ENCODE results near the gene SMTNL2. TPM values are rescaled to one million over a fixed set of nuclear protein-coding genes. Genes with fewer than 3 reads are reported as not detected.

SMTNL2 gene
- polyA plus RNA-seq, 1 of the 3 experiments (the other 2 are of a cell fraction), result not detected

GRCh38 chr17:4574448-4575045 is 9.8 kb upstream of the SMTNL2 start:
- Histone ChIP-seq H3K79me2 (ENCODE audit: insufficient read depth) (no peaks in the 10 kb centered on the region), H3K4me3 (ENCODE audit: low read depth in 2 of 2, low read length in 1 of 2) (no peak overlapping the region), H2AFZ (ENCODE audit: low read depth) (no peak overlapping the region), H3K9ac (no peak overlapping the region), H3K27me3 (ENCODE audit: insufficient read depth) (peaks cover 24% of the 10 kb centered on the region; the same call in 1 of the 2 replicates), H3K9me3 (no peaks in the 10 kb centered on the region), H3F3A (replicated peaks; ENCODE audit: insufficient read depth) (no peaks in the 10 kb centered on the region), H3K27ac (ENCODE audit: low read depth in 2 of 2, low read length in 1 of 2) (no peak overlapping the region), H3K36me3 (replicated peaks in 1 of 2; ENCODE audit: control insufficient read depth in 1 of 2, insufficient read depth in 2 of 2, low read length in 1 of 2) (no peaks in the 10 kb centered on the region), H3K4me2 (no peak overlapping the region), H4K20me1 (ENCODE audit: insufficient read depth) (no peaks in the 10 kb centered on the region), H3K9me2 (no peaks in the 10 kb centered on the region), H3K4me1 (ENCODE audit: control insufficient read depth in 1 of 2, insufficient read depth in 2 of 2, low read depth in 1 of 2, low read length in 1 of 2) (no peaks in the 10 kb centered on the region)
- POLR2A ChIA-PET, result no interaction called here
- DNase-seq, result no peak
- CTCF ChIA-PET, result interaction anchor here (1.1 to 5.6 kb wide), 3 partner anchors 8 to 51 kb away, joined by 3 to 28 read pairs (median 25); no protein-coding TSS in a partner anchor
- 87% methylated on average over 8 of the region's 9 CpGs for WGBS (ENCODE audit: low lambda C conversion rate)
- TF ChIP-seq RCOR1 (IDR thresholded peaks at IDR 0.05; ENCODE audit: low read length) (no peak), SMC3 (IDR thresholded peaks at IDR 0.05; ENCODE audit: low read depth, low read length) (no peak), POLR2AphosphoS5 (IDR thresholded peaks at IDR 0.05; ENCODE audit: low read depth, low read length) (no peak), TCF12 (IDR thresholded peaks at IDR 0.05) (no peak), EZH2phosphoT487 (IDR thresholded peaks at IDR 0.05; ENCODE audit: borderline replicate concordance, low read depth) (no peak), ZBTB33 (IDR thresholded peaks at IDR 0.05; ENCODE audit: borderline replicate concordance, low read depth) (no peak), RFX5 (IDR thresholded peaks at IDR 0.05; ENCODE audit: low read length) (no peak), MXI1 (IDR thresholded peaks at IDR 0.05; ENCODE audit: low read depth, low read length) (no peak), FOXJ3 (CRISPR knock-in tag; IDR thresholded peaks at IDR 0.05) (no peak), SIN3A (IDR thresholded peaks at IDR 0.05; ENCODE audit: borderline replicate concordance, low read depth, low read length) (no peak), NRF1 (IDR thresholded peaks at IDR 0.05; ENCODE audit: low read depth, low read length) (no peak), MEF2A (IDR thresholded peaks at IDR 0.05; ENCODE audit: borderline replicate concordance, low read depth) (no peak), YY1 (IDR thresholded peaks at IDR 0.05; ENCODE audit: low read depth) (no peak), FOSL2 (IDR thresholded peaks at IDR 0.05; ENCODE audit: borderline replicate concordance, low read depth) (no peak), EP300 (IDR thresholded peaks at IDR 0.05; ENCODE audit: borderline replicate concordance in 1 of 2, low read depth in 1 of 2, low read length in 1 of 2) (no peak), CHD2 (IDR thresholded peaks at IDR 0.05; ENCODE audit: low read length, partially characterized antibody) (no peak), NFIC (IDR thresholded peaks at IDR 0.05; ENCODE audit: borderline replicate concordance) (no peak), GABPA (IDR thresholded peaks at IDR 0.05; ENCODE audit: low read depth) (no peak)
- TF ChIP-seq, protein P1, sequence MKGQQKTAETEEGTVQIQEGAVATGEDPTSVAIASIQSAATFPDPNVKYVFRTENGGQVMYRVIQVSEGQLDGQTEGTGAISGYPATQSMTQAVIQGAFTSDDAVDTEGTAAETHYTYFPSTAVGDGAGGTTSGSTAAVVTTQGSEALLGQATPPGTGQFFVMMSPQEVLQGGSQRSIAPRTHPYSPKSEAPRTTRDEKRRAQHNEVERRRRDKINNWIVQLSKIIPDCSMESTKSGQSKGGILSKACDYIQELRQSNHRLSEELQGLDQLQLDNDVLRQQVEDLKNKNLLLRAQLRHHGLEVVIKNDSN (IDR thresholded peaks at IDR 0.05; ENCODE audit: borderline replicate concordance, low read depth), result no peak
- TF ChIP-seq, protein P2, sequence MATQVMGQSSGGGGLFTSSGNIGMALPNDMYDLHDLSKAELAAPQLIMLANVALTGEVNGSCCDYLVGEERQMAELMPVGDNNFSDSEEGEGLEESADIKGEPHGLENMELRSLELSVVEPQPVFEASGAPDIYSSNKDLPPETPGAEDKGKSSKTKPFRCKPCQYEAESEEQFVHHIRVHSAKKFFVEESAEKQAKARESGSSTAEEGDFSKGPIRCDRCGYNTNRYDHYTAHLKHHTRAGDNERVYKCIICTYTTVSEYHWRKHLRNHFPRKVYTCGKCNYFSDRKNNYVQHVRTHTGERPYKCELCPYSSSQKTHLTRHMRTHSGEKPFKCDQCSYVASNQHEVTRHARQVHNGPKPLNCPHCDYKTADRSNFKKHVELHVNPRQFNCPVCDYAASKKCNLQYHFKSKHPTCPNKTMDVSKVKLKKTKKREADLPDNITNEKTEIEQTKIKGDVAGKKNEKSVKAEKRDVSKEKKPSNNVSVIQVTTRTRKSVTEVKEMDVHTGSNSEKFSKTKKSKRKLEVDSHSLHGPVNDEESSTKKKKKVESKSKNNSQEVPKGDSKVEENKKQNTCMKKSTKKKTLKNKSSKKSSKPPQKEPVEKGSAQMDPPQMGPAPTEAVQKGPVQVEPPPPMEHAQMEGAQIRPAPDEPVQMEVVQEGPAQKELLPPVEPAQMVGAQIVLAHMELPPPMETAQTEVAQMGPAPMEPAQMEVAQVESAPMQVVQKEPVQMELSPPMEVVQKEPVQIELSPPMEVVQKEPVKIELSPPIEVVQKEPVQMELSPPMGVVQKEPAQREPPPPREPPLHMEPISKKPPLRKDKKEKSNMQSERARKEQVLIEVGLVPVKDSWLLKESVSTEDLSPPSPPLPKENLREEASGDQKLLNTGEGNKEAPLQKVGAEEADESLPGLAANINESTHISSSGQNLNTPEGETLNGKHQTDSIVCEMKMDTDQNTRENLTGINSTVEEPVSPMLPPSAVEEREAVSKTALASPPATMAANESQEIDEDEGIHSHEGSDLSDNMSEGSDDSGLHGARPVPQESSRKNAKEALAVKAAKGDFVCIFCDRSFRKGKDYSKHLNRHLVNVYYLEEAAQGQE (IDR thresholded peaks at IDR 0.05; ENCODE audit: low read depth, low read length), result no peak

Data from SK-N-SH (cell line).